ENCODE measurements around the gene ZKSCAN5.
A peak's percentile ranks its signal among the peaks of the same experiment; 100 is the strongest.
"Not testable (repeated sequence)": the region's sequence is repeated elsewhere in the genome, so short reads cannot be mapped to it uniquely, and the experiment has no call there.

The ZKSCAN5 gene

GRCh38 chr7:99521399-99521798 lies 16.9 kb downstream of the ZKSCAN5 start:
- Mint-ChIP-seq H3K4me1 (no peaks in the 10 kb centered on the region), H3K4me3 (no peak overlapping the region), H3K27me3 (no peaks in the 10 kb centered on the region), H3K36me3 (ENCODE audit: low read depth) (peaks cover 26% of the 10 kb centered on the region), H3K27ac (no peak overlapping the region), H3K9me3 (no peaks in the 10 kb centered on the region)
- ATAC-seq (no peak), DNase-seq (no peak)

DNA sequence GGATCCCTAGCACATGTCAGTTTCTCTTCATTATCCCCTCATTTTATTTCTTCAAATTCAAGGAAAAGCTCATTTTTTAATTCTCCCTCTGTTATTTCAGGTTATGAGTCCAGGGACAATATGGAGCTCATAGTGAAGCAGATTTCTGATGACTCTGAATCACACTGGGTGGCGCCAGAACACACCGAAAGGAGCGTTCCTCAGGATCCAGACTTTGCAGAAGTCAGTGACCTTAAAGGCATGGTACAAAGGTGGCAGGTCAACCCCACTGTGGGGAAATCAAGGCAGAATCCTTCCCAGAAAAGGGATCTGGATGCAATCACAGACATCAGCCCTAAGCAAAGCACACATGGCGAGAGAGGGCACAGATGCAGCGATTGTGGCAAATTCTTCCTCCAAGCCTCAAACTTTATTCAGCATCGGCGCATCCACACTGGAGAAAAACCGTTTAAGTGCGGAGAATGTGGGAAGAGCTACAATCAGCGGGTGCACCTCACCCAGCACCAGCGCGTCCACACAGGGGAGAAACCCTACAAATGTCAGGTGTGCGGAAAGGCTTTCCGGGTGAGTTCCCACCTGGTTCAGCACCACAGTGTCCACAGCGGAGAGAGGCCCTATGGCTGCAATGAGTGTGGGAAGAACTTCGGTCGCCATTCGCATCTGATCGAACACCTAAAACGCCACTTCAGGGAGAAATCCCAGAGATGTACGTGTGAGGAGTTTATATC lies 21.4 kb downstream of the ZKSCAN5 start:
- DNase-seq (peak; percentile 23), ATAC-seq (peak; percentile 59)
- Mint-ChIP-seq H3K27me3 (no peaks in the 10 kb centered on the region), H3K4me1 (no peaks in the 10 kb centered on the region), H3K36me3 (ENCODE audit: low read depth) (peaks cover 58% of the 10 kb centered on the region), H3K27ac (no peak overlapping the region), H3K9me3 (peaks cover 16% of the 10 kb centered on the region), H3K4me3 (no peak overlapping the region)

GRCh38 chr7:99531354-99531765 lies 26.9 kb downstream of the ZKSCAN5 start:
- H3K9me3 Mint-ChIP-seq: peaks cover 47% of the 10 kb centered on the region
- no peak for ATAC-seq

DNA sequence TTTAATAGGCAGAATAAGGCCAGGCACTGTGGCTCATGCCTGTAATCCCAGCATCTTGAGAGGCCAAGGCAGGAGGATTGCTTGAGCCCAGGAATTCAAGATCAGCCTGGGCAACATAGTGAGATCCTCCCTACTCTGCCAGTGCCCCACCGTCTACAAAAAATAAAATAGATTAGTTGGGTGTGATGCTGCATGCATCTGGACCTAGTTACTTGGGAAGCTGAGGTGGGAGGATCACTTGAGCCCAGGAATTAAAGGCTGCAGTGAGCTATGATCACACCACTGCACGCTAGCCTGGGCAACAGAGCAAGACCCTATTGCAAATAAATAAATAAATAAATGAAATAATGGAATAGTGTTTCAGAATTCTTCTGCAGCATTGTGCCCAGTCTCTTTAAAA lies 31.2 kb downstream of the ZKSCAN5 start:
- no peaks in the 10 kb centered on the region for H3K4me1 Mint-ChIP-seq
- H3K27me3 Mint-ChIP-seq: no peaks in the 10 kb centered on the region
- DNase-seq (no peak), ATAC-seq (no peak)
- peaks cover 40% of the 10 kb centered on the region for H3K9me3 Mint-ChIP-seq
- peaks cover 41% of the 10 kb centered on the region for H3K36me3 Mint-ChIP-seq (ENCODE audit: low read depth)
- no peak overlapping the region for H3K4me3 Mint-ChIP-seq
- no peak overlapping the region for H3K27ac Mint-ChIP-seq

More at GRCh38 chr7:99531354-99531765, 26.9 kb downstream of the ZKSCAN5 start:
- Mint-ChIP-seq H3K4me3 (no peak overlapping the region), H3K36me3 (ENCODE audit: low read depth) (peaks cover 73% of the 10 kb centered on the region), H3K27me3 (no peaks in the 10 kb centered on the region), H3K4me1 (no peaks in the 10 kb centered on the region), H3K27ac (no peak overlapping the region)
- DNase-seq: no peak

GRCh38 chr7:99539213-99539811 lies 34.9 kb downstream of the ZKSCAN5 start:
- no peak overlapping the region for H3K4me3 Mint-ChIP-seq
- H3K4me1 Mint-ChIP-seq: no peaks in the 10 kb centered on the region
- no peaks in the 10 kb centered on the region for H3K27me3 Mint-ChIP-seq
- no peak overlapping the region for H3K27ac Mint-ChIP-seq
- peaks cover 15% of the 10 kb centered on the region for H3K36me3 Mint-ChIP-seq (ENCODE audit: low read depth)
- no peak for ATAC-seq
- DNase-seq: no peak
- peaks cover 25% of the 10 kb centered on the region for H3K9me3 Mint-ChIP-seq

DNA sequence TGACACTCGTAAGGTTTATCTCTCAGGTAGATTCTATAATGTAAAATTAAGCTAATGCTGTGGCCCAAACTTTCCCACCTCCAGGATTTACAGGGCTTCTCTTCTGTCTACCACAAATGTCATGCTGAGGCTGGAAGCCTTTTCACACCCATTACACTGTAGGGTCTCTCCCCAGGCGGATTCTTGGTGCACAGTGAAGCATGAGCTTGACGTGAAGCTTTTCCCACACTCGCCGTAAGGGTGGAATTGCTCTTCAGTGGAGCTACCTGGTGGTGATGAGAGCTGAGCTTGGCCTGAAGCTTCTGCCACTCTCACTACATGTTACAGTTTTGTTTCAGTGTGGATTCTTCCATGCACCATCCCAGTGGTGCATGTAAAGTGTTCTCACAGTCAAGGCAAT lies 36.1 kb downstream of the ZKSCAN5 start:
- Mint-ChIP-seq H3K9me3 (peaks cover 21% of the 10 kb centered on the region), H3K4me1 (no peaks in the 10 kb centered on the region), H3K36me3 (ENCODE audit: low read depth) (peaks cover 13% of the 10 kb centered on the region), H3K4me3 (no peak overlapping the region), H3K27ac (no peak overlapping the region), H3K27me3 (no peaks in the 10 kb centered on the region)
- ATAC-seq (no peak), DNase-seq (no peak)

- H3K4me1 Mint-ChIP-seq: no peaks in the 10 kb centered on the region
- H3K9me3 Mint-ChIP-seq: peaks cover 21% of the 10 kb centered on the region
- ATAC-seq (no peak), DNase-seq (no peak)
- H3K4me3 Mint-ChIP-seq: no peak overlapping the region
- peaks cover 13% of the 10 kb centered on the region for H3K36me3 Mint-ChIP-seq (ENCODE audit: low read depth)
- H3K27me3 Mint-ChIP-seq: no peaks in the 10 kb centered on the region
- H3K27ac Mint-ChIP-seq: no peak overlapping the region
Observed at GRCh38 chr7:99541212-99541611, 36.8 kb downstream of the ZKSCAN5 start.

DNA sequence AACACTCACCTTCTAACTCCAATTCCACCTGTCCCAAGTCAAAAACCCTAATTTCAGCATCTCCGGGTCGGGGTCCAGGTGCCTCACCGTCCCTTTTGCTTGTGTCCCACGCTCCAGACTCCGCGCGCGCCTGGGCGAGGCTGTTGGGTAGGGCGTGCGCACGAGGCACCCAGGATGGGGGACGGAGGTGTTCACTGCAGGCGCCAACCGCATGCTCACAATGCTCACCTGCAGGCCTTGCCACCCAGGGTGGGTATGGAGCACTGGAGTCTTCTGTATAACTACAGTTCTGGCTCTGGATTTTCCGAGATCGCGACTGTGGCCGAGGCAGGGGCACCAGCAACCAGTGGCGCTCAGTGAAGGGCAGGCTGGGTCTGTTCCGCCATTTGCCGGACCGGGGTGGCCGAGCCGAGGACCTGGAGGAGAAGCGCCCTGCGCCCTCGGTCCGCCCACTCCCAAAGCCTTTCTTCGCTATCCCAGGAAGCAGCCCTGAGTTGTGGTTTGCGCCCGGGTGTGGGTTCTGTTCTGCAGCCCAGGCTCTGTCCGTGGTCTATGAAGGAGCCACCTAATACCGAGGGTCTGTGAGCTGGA lies 38.7 kb downstream of the ZKSCAN5 start:
- DNase-seq: no peak
- no peak for ATAC-seq
- Mint-ChIP-seq H3K4me1 (no peaks in the 10 kb centered on the region), H3K27me3 (no peaks in the 10 kb centered on the region), H3K27ac (no peak overlapping the region), H3K36me3 (ENCODE audit: low read depth) (peaks cover 25% of the 10 kb centered on the region), H3K9me3 (peaks cover 22% of the 10 kb centered on the region), H3K4me3 (no peak overlapping the region)

- H3K36me3 Mint-ChIP-seq (ENCODE audit: low read depth): peaks cover 30% of the 10 kb centered on the region
- H3K27ac Mint-ChIP-seq: no peak overlapping the region
- no peak overlapping the region for H3K4me3 Mint-ChIP-seq
- DNase-seq: no peak
- H3K4me1 Mint-ChIP-seq: no peaks in the 10 kb centered on the region
- no peak for ATAC-seq
- H3K9me3 Mint-ChIP-seq: peaks cover 22% of the 10 kb centered on the region
- no peaks in the 10 kb centered on the region for H3K27me3 Mint-ChIP-seq
Observed at GRCh38 chr7:99543916-99544315, 39.5 kb downstream of the ZKSCAN5 start.

DNA sequence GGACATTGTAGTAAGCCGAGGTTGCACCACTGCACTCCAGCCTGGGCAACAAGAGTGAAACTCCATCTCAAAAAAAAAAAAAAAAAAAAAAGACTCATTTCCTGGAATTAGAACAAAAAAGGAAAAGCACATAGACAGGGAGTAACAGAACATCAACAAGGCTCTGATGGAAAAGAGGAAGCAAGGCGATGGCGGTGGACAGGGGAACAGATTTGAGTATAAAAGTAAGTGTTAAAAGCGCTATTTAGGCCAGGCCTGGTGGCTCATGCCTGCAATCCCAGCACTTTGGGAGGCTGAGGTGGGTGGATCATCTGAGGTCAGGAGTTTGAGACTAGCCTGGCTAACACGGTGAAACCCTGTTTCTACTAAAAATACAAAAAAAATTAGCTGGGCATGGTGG lies 40.8 kb downstream of the ZKSCAN5 start:
- H3K4me3 Mint-ChIP-seq: not testable (repeated sequence)
- peaks cover 21% of the 10 kb centered on the region for H3K9me3 Mint-ChIP-seq
- H3K36me3 Mint-ChIP-seq (ENCODE audit: low read depth): peaks cover 33% of the 10 kb centered on the region

DNA sequence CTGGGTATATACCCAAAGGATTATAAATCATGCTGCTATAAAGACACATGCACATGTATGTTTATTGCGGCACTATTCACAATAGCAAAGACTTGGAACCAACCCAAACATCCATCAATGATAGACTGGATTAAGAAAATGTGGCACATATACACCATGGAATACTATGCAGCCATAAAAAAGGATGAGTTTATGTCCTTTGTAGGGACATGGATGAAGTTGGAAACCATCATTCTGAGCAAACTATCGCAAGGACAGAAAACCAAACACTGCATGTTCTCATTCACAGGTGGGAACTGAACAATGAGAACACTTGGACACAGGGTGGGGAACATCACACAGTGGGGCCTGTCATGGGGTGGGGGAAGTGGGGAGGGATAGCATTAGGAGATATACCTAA lies 45.1 kb downstream of the ZKSCAN5 start:
- not testable (repeated sequence) for ATAC-seq, DNase-seq, H3K4me3 Mint-ChIP-seq, H3K27me3 Mint-ChIP-seq, H3K9me3 Mint-ChIP-seq, H3K27ac Mint-ChIP-seq
- peaks cover 30% of the 10 kb centered on the region for H3K36me3 Mint-ChIP-seq (ENCODE audit: low read depth)
- H3K4me1 Mint-ChIP-seq: peaks cover 15% of the 10 kb centered on the region

More for the DNA sequence above, 40.8 kb downstream of the ZKSCAN5 start:
- not testable (repeated sequence) for DNase-seq, H3K4me1 Mint-ChIP-seq, H3K27ac Mint-ChIP-seq, ATAC-seq, H3K27me3 Mint-ChIP-seq

GRCh38 chr7:99551334-99551733 lies 46.9 kb downstream of the ZKSCAN5 start:
- H3K4me1 Mint-ChIP-seq: peaks cover 19% of the 10 kb centered on the region
- peaks cover 5% of the 10 kb centered on the region for H3K9me3 Mint-ChIP-seq
- DNase-seq (no peak), ATAC-seq (no peak)
- H3K27me3 Mint-ChIP-seq: no peaks in the 10 kb centered on the region
- peaks cover 38% of the 10 kb centered on the region for H3K36me3 Mint-ChIP-seq (ENCODE audit: low read depth)
- H3K4me3 Mint-ChIP-seq: peak overlapping the region; percentile 84
- peak overlapping the region; percentile 75 for H3K27ac Mint-ChIP-seq

DNA sequence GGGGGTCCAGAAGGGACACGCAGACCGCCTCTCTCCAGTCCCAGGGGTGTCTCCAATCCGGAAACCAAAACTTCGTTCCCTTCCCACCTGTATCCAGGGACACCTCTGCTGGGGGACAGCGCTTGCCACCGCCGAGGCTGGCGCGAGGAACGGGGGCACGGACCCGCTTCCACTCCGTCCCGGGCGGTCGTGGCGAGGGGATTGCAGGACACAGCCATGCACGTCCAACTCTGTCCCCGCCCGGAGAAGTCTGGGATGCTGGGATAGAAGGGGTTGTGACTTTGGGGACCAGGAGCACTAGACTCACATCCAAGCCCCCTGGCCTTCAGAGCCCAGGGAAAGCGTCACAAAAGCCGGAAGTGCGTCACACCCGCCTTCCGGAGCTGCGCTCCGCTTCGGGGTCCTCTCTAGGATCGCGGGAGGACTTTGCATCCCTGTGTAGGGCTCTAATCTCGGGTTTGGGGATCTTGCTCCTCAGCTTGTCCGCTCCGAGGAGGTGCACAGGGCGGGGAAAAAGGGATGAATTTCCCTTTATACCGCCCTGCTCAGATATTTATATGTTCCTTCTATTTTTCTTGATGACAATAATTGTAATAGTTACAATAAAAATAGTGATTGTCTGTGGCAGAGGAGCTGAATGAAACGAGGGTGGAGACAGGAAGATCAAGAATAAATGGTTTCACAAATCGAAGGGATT lies 47.5 kb downstream of the ZKSCAN5 start, which contains the start of gene FAM200A:
FAM200A (minus strand) TSS at position 348 of the 697 bp plus-strand sequence. CDS start 3,707 bp downstream, outside the sequence.
- DNase-seq: peak; percentile 89
- ATAC-seq: peak; percentile 100
- Mint-ChIP-seq H3K27ac (peak within 1 kb of the TSS; percentile 75), H3K27me3 (no peaks in the 10 kb centered on the region), H3K4me3 (peak within 1 kb of the TSS; percentile 84), H3K4me1 (peaks cover 22% of the 10 kb centered on the region), H3K36me3 (ENCODE audit: low read depth) (peaks cover 36% of the 10 kb centered on the region), H3K9me3 (peaks cover 3% of the 10 kb centered on the region)

DNA sequence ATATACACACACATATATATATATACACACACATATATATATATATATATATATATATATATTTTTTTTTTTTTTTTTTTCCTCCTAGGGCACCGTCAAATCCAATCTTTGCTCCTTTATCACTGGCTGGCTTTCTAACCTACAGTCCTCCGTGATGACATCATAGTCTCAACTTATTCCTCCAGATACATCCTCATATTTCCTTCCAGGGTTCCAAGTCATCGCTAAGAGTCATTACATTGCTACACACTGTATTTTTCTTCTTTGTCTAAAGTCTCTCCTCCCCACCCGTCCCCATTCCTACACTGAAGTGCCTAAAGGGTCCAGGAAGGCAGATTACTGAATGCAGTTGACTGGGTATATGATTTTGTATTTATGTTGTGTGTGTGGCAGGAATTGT lies 48.6 kb downstream of the ZKSCAN5 start:
- Mint-ChIP-seq H3K36me3 (ENCODE audit: low read depth) (peaks cover 33% of the 10 kb centered on the region), H3K27me3 (no peaks in the 10 kb centered on the region)

More for the DNA sequence above, 48.6 kb downstream of the ZKSCAN5 start:
- no peak overlapping the region for H3K27ac Mint-ChIP-seq
- no peak overlapping the region for H3K4me3 Mint-ChIP-seq
- DNase-seq (no peak), ATAC-seq (no peak)
- peaks cover 30% of the 10 kb centered on the region for H3K4me1 Mint-ChIP-seq
- H3K9me3 Mint-ChIP-seq: no peaks in the 10 kb centered on the region

All from activated naive CD8-positive, alpha-beta T cell treated with anti-CD3 and anti-CD28 coated beads, Interleukin-2, amount 50 U/mL, for 24 hours (primary cell).